A673 (cell line): Measurements from ENCODE around the gene BHLHA15.

Experiments
- CTCF ChIP-seq: fragments of 300-800, 200-600 bp; sonication (generic); conservative IDR thresholded peaks from 2 replicates; pipeline ENCODE4 v1.5.1; 2017; ENCODE audit warnings: low read depth, mild to moderate bottlenecking, antibody characterized with exemption, low read length, moderate library complexity, mixed read lengths
- EZH2 ChIP-seq: fragments of 200-600 bp; sonication (generic); IDR thresholded peaks from 2 replicates; pipeline ENCODE4 v1.6.1; 2017; ENCODE audit warnings: borderline replicate concordance, low read depth, mild to moderate bottlenecking, mixed read lengths, antibody characterized with exemption, low read length; ENCODE audit not compliant: poor library complexity, severe bottlenecking

GRCh38 chr7:98216941-98217622 is 5.8 kb downstream of the BHLHA15 start:
- TF ChIP-seq CTCF (no peak), EZH2 (no peak)
